SK-N-SH (cell line): ENCODE data around the gene DDX51. TPM values are rescaled to one million over a fixed set of nuclear protein-coding genes. Genes with fewer than 3 reads are reported as not detected.

Experiments
- CTCF ChIA-PET: fragments of 300-600, 350-600 bp; formaldehyde crosslinking; extraction: SDS; loops from one replicate; lab custom pipeline; 2021; lab: Yijun Ruan, JAX
- POLR2A ChIA-PET: fragments of 350-600 bp; sonication (Branson Sonifier 250); formaldehyde crosslinking; extraction: SDS; loops from one replicate; lab custom pipeline; 2020; ENCODE audit warnings: antibody characterized with exemption, inconsistent platforms; lab: Yijun Ruan, JAX
- DNase-seq: peaks from one replicate; pipeline ENCODE4 v3.0.0; 2012
- H2AFZ ChIP-seq: fragments of 200-600 bp; sonication (generic); 2 replicates; pipeline ENCODE4 v1.8.1; 2016; ENCODE audit warnings: antibody characterized with exemption, mild to moderate bottlenecking, low read depth
- H3F3A ChIP-seq: fragments of 200-600 bp; sonication (generic); replicated peaks from 2 replicates; pipeline ENCODE3; 2016; ENCODE audit warnings: antibody characterized with exemption, mild to moderate bottlenecking; ENCODE audit not compliant: insufficient read depth
- H3K27ac ChIP-seq, 2 experiments: fragments of 200-500 bp in 1 of 2; fragments of 200-600 bp in 1 of 2; sonication (Bioruptor generic) in 1 of 2; sonication (generic), shearing (Covaris generic) in 1 of 2; 2 replicates each; pipeline versions ENCODE4 v1.5.1 to v1.6.1; 2014 to 2016; ENCODE audit warnings: low read depth in 2 of 2, inconsistent platforms in 1 of 2, low read length in 1 of 2, mild to moderate bottlenecking in 1 of 2, mixed read lengths in 1 of 2
- H3K27me3 ChIP-seq: fragments of 200-600 bp; sonication (generic), shearing (Covaris generic); 2 replicates; pipeline ENCODE4 v1.6.1; 2016; ENCODE audit warnings: mixed run types; ENCODE audit not compliant: insufficient read depth
- H3K36me3 ChIP-seq, 2 experiments: fragments of 200-500 bp in 1 of 2; fragments of 200-600 bp in 1 of 2; sonication (Bioruptor generic) in 1 of 2; sonication (generic) in 1 of 2; replicated peaks in 1 of 2; 2 replicates each; pipeline versions ENCODE3 to v1.5.1; 2014 to 2016; ENCODE audit warnings: low read length in 1 of 2, mild to moderate bottlenecking in 1 of 2; ENCODE audit not compliant: insufficient read depth in 2 of 2, control insufficient read depth in 1 of 2
- H3K4me1 ChIP-seq, 2 experiments: fragments of 200-500 bp in 1 of 2; fragments of 200-600 bp in 1 of 2; sonication (Bioruptor generic) in 1 of 2; sonication (generic), shearing (Covaris generic) in 1 of 2; 2 replicates each; pipeline versions ENCODE4 v1.5.1 to v1.6.1; 2014 to 2016; ENCODE audit warnings: low read depth in 1 of 2, low read length in 1 of 2, mixed run types in 1 of 2; ENCODE audit not compliant: insufficient read depth in 2 of 2, control insufficient read depth in 1 of 2
- H3K4me2 ChIP-seq: fragments of 200-600 bp; sonication (generic), shearing (Covaris generic); 2 replicates; pipeline ENCODE4 v1.6.1; 2017; ENCODE audit warnings: mixed run types
- H3K4me3 ChIP-seq, 2 experiments: fragments of 200-500 bp in 1 of 2; fragments of 200-600 bp in 1 of 2; sonication (Bioruptor generic) in 1 of 2; sonication (generic), shearing (Covaris generic) in 1 of 2; 2 replicates each; pipeline versions ENCODE4 v1.5.1 to v1.8.1; 2014 to 2016; ENCODE audit warnings: low read depth in 2 of 2, inconsistent platforms in 1 of 2, low read length in 1 of 2, mild to moderate bottlenecking in 1 of 2, mixed read lengths in 1 of 2, moderate library complexity in 1 of 2
- H3K79me2 ChIP-seq: fragments of 200-600 bp; sonication (generic); 2 replicates; pipeline ENCODE4 v1.8.1; 2017; ENCODE audit warnings: mild to moderate bottlenecking; ENCODE audit not compliant: insufficient read depth
- H3K9ac ChIP-seq: fragments of 200-600 bp; sonication (generic); 2 replicates; pipeline ENCODE4 v1.6.1; 2017; ENCODE audit warnings: mixed run types
- H3K9me2 ChIP-seq: fragments of 200-600 bp; sonication (generic); 2 replicates; pipeline ENCODE4 v1.6.1; 2017; ENCODE audit warnings: mixed run types
- H3K9me3 ChIP-seq: fragments of 200-600 bp; sonication (generic); 2 replicates; pipeline ENCODE4 v1.6.1; 2017; ENCODE audit warnings: mixed run types, mild to moderate bottlenecking, moderate library complexity
- H4K20me1 ChIP-seq: fragments of 200-600 bp; sonication (generic); 2 replicates; pipeline ENCODE4 v1.6.1; 2017; ENCODE audit warnings: mild to moderate bottlenecking, mixed run types; ENCODE audit not compliant: insufficient read depth
- ELF1 ChIP-seq: IDR thresholded peaks from 2 replicates; pipeline ENCODE4 v1.4.0; 2012
- EZH2phosphoT487 ChIP-seq: fragments of 200-600 bp; sonication (generic); IDR thresholded peaks from 2 replicates; pipeline ENCODE4 v1.6.1; 2017; ENCODE audit warnings: low read depth, mixed run types, mild to moderate bottlenecking, antibody characterized with exemption, moderate library complexity, borderline replicate concordance
- FOSL2 ChIP-seq: IDR thresholded peaks from 2 replicates; pipeline ENCODE4 v1.4.0; 2012; ENCODE audit warnings: low read depth, mild to moderate bottlenecking, moderate library complexity, borderline replicate concordance
- FOXM1 ChIP-seq: IDR thresholded peaks from 2 replicates; pipeline ENCODE4 v1.4.0; 2012; ENCODE audit warnings: low read depth, mild to moderate bottlenecking
- MEF2A ChIP-seq: IDR thresholded peaks from 2 replicates; pipeline ENCODE4 v1.4.0; 2012; ENCODE audit warnings: low read depth, borderline replicate concordance
- MXI1 ChIP-seq: IDR thresholded peaks from 2 replicates; pipeline ENCODE4 v1.6.1; 2012; ENCODE audit warnings: mild to moderate bottlenecking, low read depth, low read length, improper control_type of control experiment
- NFIC ChIP-seq: IDR thresholded peaks from 2 replicates; pipeline ENCODE4 v1.4.0; 2012; ENCODE audit warnings: borderline replicate concordance
- PBX3 ChIP-seq: IDR thresholded peaks from 2 replicates; pipeline ENCODE4; 2012
- RAD21 ChIP-seq: IDR thresholded peaks from 2 replicates; pipeline ENCODE4 v1.6.1; 2012; ENCODE audit warnings: mild to moderate bottlenecking, low read length
- REST ChIP-seq: IDR thresholded peaks from 2 replicates; pipeline ENCODE4 v1.6.1; 2012; ENCODE audit warnings: mild to moderate bottlenecking, low read depth, low read length, moderate library complexity
- RXRA ChIP-seq: IDR thresholded peaks from 2 replicates; pipeline ENCODE4 v1.4.0; 2012; ENCODE audit warnings: low read depth, mild to moderate bottlenecking, borderline replicate concordance
- SIN3A ChIP-seq: IDR thresholded peaks from 2 replicates; pipeline ENCODE4 v1.6.1; 2012; ENCODE audit warnings: low read depth, mild to moderate bottlenecking, low read length, moderate library complexity, borderline replicate concordance
- SMC3 ChIP-seq: IDR thresholded peaks from 2 replicates; pipeline ENCODE4 v1.6.1; 2012; ENCODE audit warnings: low read depth, low read length, improper control_type of control experiment
- TAF1 ChIP-seq: IDR thresholded peaks from 2 replicates; pipeline ENCODE4 v1.6.1; 2012; ENCODE audit warnings: low read depth, mild to moderate bottlenecking, low read length, moderate library complexity, borderline replicate concordance
- TCF12 ChIP-seq: IDR thresholded peaks from 2 replicates; pipeline ENCODE4 v1.4.0; 2012
- ZBTB33 ChIP-seq: IDR thresholded peaks from 2 replicates; pipeline ENCODE4 v1.4.0; 2012; ENCODE audit warnings: low read depth, borderline replicate concordance
- WGBS: methylation state at CpG from one replicate; pipeline ENCODE4 v1.1.6; 2017; ENCODE audit warnings: low lambda C conversion rate; 5-methylcytosine and 5-hydroxymethylcytosine counted together
- polyA plus RNA-seq, 3 experiments: library from polyadenylated mRNA; depleted of rRNA; stranded (reverse); fragments of >200 nt; gene quantifications; 2 replicates each; pipeline ENCODE4 v1.2.3, GENCODE V29; 2012
- TF ChIP-seq, protein P1 (sequence below): fragments of 150-350 bp; IDR thresholded peaks from 2 replicates; pipeline ENCODE4 v1.6.1; 2017; ENCODE audit warnings: antibody characterized with exemption, low read length, low read depth, borderline replicate concordance
- TF ChIP-seq, protein P2 (sequence below): fragments of 200-600 bp; sonication (generic); IDR thresholded peaks from 2 replicates; pipeline ENCODE4 v1.6.1; 2017; ENCODE audit warnings: antibody characterized with exemption, mild to moderate bottlenecking, moderate library complexity
- TF ChIP-seq, protein P3 (sequence below): IDR thresholded peaks from 2 replicates; pipeline ENCODE4 v1.4.0; 2012; ENCODE audit warnings: low read depth, borderline replicate concordance

DDX51 gene
- polyA plus RNA-seq, 1 of the 3 experiments (the other 2 are of a cell fraction), result 17.3 TPM

- TF ChIP-seq REST (no peak), PBX3 (no peak), NFIC (no peak), RAD21 (no peak)
- TF ChIP-seq, protein P1, sequence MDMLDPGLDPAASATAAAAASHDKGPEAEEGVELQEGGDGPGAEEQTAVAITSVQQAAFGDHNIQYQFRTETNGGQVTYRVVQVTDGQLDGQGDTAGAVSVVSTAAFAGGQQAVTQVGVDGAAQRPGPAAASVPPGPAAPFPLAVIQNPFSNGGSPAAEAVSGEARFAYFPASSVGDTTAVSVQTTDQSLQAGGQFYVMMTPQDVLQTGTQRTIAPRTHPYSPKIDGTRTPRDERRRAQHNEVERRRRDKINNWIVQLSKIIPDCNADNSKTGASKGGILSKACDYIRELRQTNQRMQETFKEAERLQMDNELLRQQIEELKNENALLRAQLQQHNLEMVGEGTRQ, result no peak
Observed at GRCh38 chr12:132129007-132129406, 15.1 kb downstream of the DDX51 start (continued).

DNA sequence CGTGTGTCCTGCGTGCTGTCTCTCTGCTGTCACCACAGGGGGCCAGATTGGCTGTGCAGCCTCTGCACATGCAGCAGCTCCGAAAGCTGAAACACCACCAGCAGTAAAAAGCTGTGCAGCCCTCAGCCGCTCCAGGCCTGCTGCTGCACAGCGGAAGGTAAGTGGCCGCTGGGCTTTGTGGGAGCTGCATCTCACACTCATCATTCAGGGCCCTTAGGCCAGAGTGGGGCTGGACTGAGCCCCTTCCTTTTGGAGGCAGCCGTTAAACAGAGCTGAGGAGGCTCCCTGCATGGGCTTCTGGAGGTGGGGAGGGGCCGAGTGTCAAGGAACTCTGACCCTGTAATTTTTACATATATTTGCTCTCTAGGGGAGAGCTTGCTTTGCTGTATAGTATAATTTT, 17.1 kb downstream of the DDX51 start:
- WGBS, result 95% methylated on average over 4 of the region's 8 CpGs
- Histone ChIP-seq H3K79me2 (no peaks in the 10 kb centered on the region), H3K4me3 (no peak overlapping the region; a peak in 1 of 4 replicates), H4K20me1 (no peaks in the 10 kb centered on the region), H3K9me2 (no peaks in the 10 kb centered on the region), H3K9me3 (no peaks in the 10 kb centered on the region), H3K4me1 (no peaks in the 10 kb centered on the region), H3K36me3 (peaks cover 58 to 70% of the 10 kb centered on the region in 2 experiments), H3K27me3 (no peaks in the 10 kb centered on the region), H2AFZ (no peak overlapping the region), H3F3A (peaks cover 9% of the 10 kb centered on the region), H3K27ac (no peak overlapping the region), H3K9ac (no peak overlapping the region), H3K4me2 (no peak overlapping the region)
- POLR2A ChIA-PET, result no interaction called here
- no peak for TF ChIP-seq TCF12
- no peak for TF ChIP-seq FOSL2
- TF ChIP-seq TAF1, result no peak
- TF ChIP-seq ELF1, result no peak
- TF ChIP-seq FOXM1, result no peak
- TF ChIP-seq RXRA, result no peak
- no peak for TF ChIP-seq SMC3
- no peak for TF ChIP-seq EZH2phosphoT487
- no peak for TF ChIP-seq ZBTB33
- TF ChIP-seq MEF2A, result no peak
- TF ChIP-seq SIN3A, result no peak
- TF ChIP-seq, protein P2, sequence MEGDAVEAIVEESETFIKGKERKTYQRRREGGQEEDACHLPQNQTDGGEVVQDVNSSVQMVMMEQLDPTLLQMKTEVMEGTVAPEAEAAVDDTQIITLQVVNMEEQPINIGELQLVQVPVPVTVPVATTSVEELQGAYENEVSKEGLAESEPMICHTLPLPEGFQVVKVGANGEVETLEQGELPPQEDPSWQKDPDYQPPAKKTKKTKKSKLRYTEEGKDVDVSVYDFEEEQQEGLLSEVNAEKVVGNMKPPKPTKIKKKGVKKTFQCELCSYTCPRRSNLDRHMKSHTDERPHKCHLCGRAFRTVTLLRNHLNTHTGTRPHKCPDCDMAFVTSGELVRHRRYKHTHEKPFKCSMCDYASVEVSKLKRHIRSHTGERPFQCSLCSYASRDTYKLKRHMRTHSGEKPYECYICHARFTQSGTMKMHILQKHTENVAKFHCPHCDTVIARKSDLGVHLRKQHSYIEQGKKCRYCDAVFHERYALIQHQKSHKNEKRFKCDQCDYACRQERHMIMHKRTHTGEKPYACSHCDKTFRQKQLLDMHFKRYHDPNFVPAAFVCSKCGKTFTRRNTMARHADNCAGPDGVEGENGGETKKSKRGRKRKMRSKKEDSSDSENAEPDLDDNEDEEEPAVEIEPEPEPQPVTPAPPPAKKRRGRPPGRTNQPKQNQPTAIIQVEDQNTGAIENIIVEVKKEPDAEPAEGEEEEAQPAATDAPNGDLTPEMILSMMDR, result no peak
- no peak for TF ChIP-seq MXI1
- TF ChIP-seq, protein P3, sequence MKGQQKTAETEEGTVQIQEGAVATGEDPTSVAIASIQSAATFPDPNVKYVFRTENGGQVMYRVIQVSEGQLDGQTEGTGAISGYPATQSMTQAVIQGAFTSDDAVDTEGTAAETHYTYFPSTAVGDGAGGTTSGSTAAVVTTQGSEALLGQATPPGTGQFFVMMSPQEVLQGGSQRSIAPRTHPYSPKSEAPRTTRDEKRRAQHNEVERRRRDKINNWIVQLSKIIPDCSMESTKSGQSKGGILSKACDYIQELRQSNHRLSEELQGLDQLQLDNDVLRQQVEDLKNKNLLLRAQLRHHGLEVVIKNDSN, result no peak
- CTCF ChIA-PET, result no interaction called here
- no peak for DNase-seq
